HCT116 (cell line): ENCODE results near the gene GRIA4. TPM values are rescaled to one million over a fixed set of nuclear protein-coding genes. Genes with fewer than 3 reads are reported as not detected.

Experiments used
- ATAC-seq: fragments of 200-7000 bp; cut with Tn5 transposase; 2 replicates; pipeline ENCODE4 v1.9.1; 2020; ENCODE audit warnings: mild to moderate bottlenecking, moderate library complexity
- BruUV-seq: library from RNA; stranded (reverse); fragments of 400-500 nt; replicated peaks from 2 replicates; lab custom pipeline; 2021; lab: Mats Ljungman, UMichigan
- CTCF ChIA-PET: fragments of 300-600 bp; sonication (Branson Sonifier 250); formaldehyde crosslinking; loops from one replicate; lab custom pipeline; 2021; ENCODE audit warnings: antibody characterized with exemption; lab: Charles Lee
- POLR2A ChIA-PET: fragments of 300-600, 350-600 bp; sonication (Branson Sonifier 250); formaldehyde crosslinking; loops from one replicate; lab custom pipeline; 2021; ENCODE audit warnings: antibody characterized with exemption; lab: Charles Lee
- RAD21 ChIA-PET, 2 experiments: fragments of 300-600 bp; sonication (Branson Sonifier 250); formaldehyde crosslinking; loops; one replicate each; lab custom pipeline; 2023; ENCODE audit warnings: low total read pairs in 2 of 2; ENCODE audit not compliant: uncharacterized antibody in 2 of 2, unreplicated experiment in 2 of 2, low non-redundant PET in 1 of 2; lab: Charles Lee
- DNase-seq: peaks from one replicate; pipeline ENCODE4 v3.0.0-alpha.2; 2010; ENCODE audit warnings: low read depth, low spot score
- H2AFZ ChIP-seq: fragments of 200-600 bp; shearing (Covaris generic), sonication (generic); 2 replicates; pipeline ENCODE4 v1.6.1; 2017; ENCODE audit warnings: low read depth, mixed run types, mixed read lengths, antibody characterized with exemption, low read length; ENCODE audit not compliant: poor library complexity, severe bottlenecking
- H3K27ac ChIP-seq: 2 replicates; pipeline ENCODE4 v1.5.1; 2012; ENCODE audit warnings: low read depth, low read length
- H3K27me3 ChIP-seq: fragments of 200-600 bp; sonication (generic); 2 replicates; pipeline ENCODE4 v1.6.1; 2016; ENCODE audit warnings: mixed run types, low read length, mixed read lengths; ENCODE audit not compliant: insufficient read depth
- H3K36me3 ChIP-seq, 2 experiments: fragments of 200-500 bp in 1 of 2; fragments of 200-600 bp in 1 of 2; sonication (Bioruptor generic) in 1 of 2; sonication (generic) in 1 of 2; 2 replicates each; pipeline versions ENCODE4 v1.5.1 to v1.6.1; 2014 to 2016; ENCODE audit warnings: low read length in 2 of 2, inconsistent platforms in 1 of 2, mixed read lengths in 1 of 2, mixed run types in 1 of 2; ENCODE audit not compliant: insufficient read depth in 2 of 2, control insufficient read depth in 1 of 2
- H3K4me1 ChIP-seq, 2 experiments: fragments of 200-600 bp in 1 of 2; sonication (generic) in 1 of 2; 2 replicates each; pipeline versions ENCODE4 v1.5.1 to v1.6.1; 2012 to 2017; ENCODE audit warnings: low read length in 2 of 2, inconsistent platforms in 1 of 2, mild to moderate bottlenecking in 1 of 2, mixed read lengths in 1 of 2, mixed run types in 1 of 2, moderate library complexity in 1 of 2; ENCODE audit not compliant: insufficient read depth in 2 of 2, control insufficient read depth in 1 of 2
- H3K4me2 ChIP-seq: fragments of 200-600 bp; sonication (generic); 2 replicates; pipeline ENCODE4 v1.6.1; 2017; ENCODE audit warnings: mixed run types, low read length, mixed read lengths
- H3K4me3 ChIP-seq, 2 experiments: fragments of 200-600 bp in 1 of 2; sonication (generic) in 1 of 2; replicated peaks in 1 of 2; 2 replicates each; pipeline ENCODE4 v1.5.1; 2011 to 2016; ENCODE audit warnings: low read length in 2 of 2, control low read depth in 1 of 2, low read depth in 1 of 2, mild to moderate bottlenecking in 1 of 2, mixed read lengths in 1 of 2, mixed run types in 1 of 2
- H3K79me2 ChIP-seq: fragments of 200-600 bp; sonication (generic); 2 replicates; pipeline ENCODE4 v1.6.1; 2017; ENCODE audit warnings: mild to moderate bottlenecking, mixed run types, low read length, moderate library complexity, mixed read lengths; ENCODE audit not compliant: insufficient read depth
- H3K9ac ChIP-seq: fragments of 200-600 bp; sonication (generic); 2 replicates; pipeline ENCODE4 v1.6.1; 2016; ENCODE audit warnings: low read length, mixed read lengths
- H3K9me2 ChIP-seq: fragments of 200-600 bp; sonication (generic), shearing (Covaris generic); 2 replicates; pipeline ENCODE4 v1.6.1; 2017; ENCODE audit warnings: mixed run types, mild to moderate bottlenecking, moderate library complexity; ENCODE audit not compliant: insufficient read depth
- H3K9me3 ChIP-seq, 2 experiments: fragments of 200-500 bp in 1 of 2; fragments of 200-600 bp in 1 of 2; sonication (Bioruptor generic) in 1 of 2; sonication (generic) in 1 of 2; 2 replicates each; pipeline ENCODE4 v1.6.1; 2014 to 2017; ENCODE audit warnings: low read length in 2 of 2, mixed read lengths in 2 of 2, inconsistent platforms in 1 of 2, low read depth in 1 of 2, mild to moderate bottlenecking in 1 of 2, mixed run types in 1 of 2, moderate library complexity in 1 of 2; ENCODE audit not compliant: control insufficient read depth in 1 of 2, insufficient read depth in 1 of 2
- H4K20me1 ChIP-seq: fragments of 200-600 bp; sonication (generic), shearing (Covaris generic); 2 replicates; pipeline ENCODE4 v1.6.1; 2017; ENCODE audit warnings: mixed run types, mild to moderate bottlenecking, moderate library complexity; ENCODE audit not compliant: insufficient read depth
- ATF3 ChIP-seq: IDR thresholded peaks from 2 replicates; pipeline ENCODE4 v1.6.1; 2012
- CBX3 ChIP-seq: IDR thresholded peaks from 2 replicates; pipeline ENCODE4 v1.6.1; 2012; ENCODE audit warnings: low read depth
- CEBPB ChIP-seq: IDR thresholded peaks from 2 replicates; pipeline ENCODE4 v1.6.1; 2012; ENCODE audit warnings: low read depth
- EGR1 ChIP-seq: IDR thresholded peaks from 2 replicates; pipeline ENCODE4 v1.6.1; 2012; ENCODE audit warnings: low read depth
- ELF1 ChIP-seq: IDR thresholded peaks from 2 replicates; pipeline ENCODE4 v1.6.1; 2012; ENCODE audit warnings: low read depth, borderline replicate concordance
- EZH2 ChIP-seq: fragments of 200-600 bp; sonication (generic); IDR thresholded peaks from 2 replicates; pipeline ENCODE4 v1.6.1; 2017; ENCODE audit warnings: antibody characterized with exemption, mixed run types
- EZH2phosphoT487 ChIP-seq: fragments of 200-600 bp; IDR thresholded peaks from 2 replicates; pipeline ENCODE4 v1.6.1; 2018; ENCODE audit warnings: antibody characterized with exemption, borderline replicate concordance
- JUND ChIP-seq: IDR thresholded peaks from 2 replicates; pipeline ENCODE4 v1.6.1; 2012
- MAX ChIP-seq: IDR thresholded peaks from 2 replicates; pipeline ENCODE4 v1.6.1; 2012
- POLR2A ChIP-seq: IDR thresholded peaks from 2 replicates; pipeline ENCODE4 v1.7.0; 2011; ENCODE audit warnings: borderline replicate concordance; ENCODE audit not compliant: insufficient read depth, insufficient read length; ENCODE audit errors: extremely low read depth
- POLR2AphosphoS5 ChIP-seq: IDR thresholded peaks from 2 replicates; pipeline ENCODE4 v1.6.1; 2011; ENCODE audit warnings: mild to moderate bottlenecking, low read depth, low read length, moderate library complexity
- REST ChIP-seq: IDR thresholded peaks from 2 replicates; pipeline ENCODE4 v1.6.1; 2012; ENCODE audit warnings: low read depth
- SIN3A ChIP-seq: IDR thresholded peaks from 2 replicates; pipeline ENCODE4 v1.6.1; 2012; ENCODE audit warnings: low read depth
- SP1 ChIP-seq: IDR thresholded peaks from 2 replicates; pipeline ENCODE4 v1.6.1; 2012; ENCODE audit warnings: low read depth
- TCF7L2 ChIP-seq: IDR thresholded peaks from 2 replicates; pipeline ENCODE4 v1.7.0; 2011; ENCODE audit warnings: borderline replicate concordance, inconsistent platforms; ENCODE audit not compliant: insufficient read depth, insufficient read length; ENCODE audit errors: extremely low read depth
- YY1 ChIP-seq: IDR thresholded peaks from 2 replicates; pipeline ENCODE4 v1.6.1; 2011; ENCODE audit warnings: low read length, low read depth, moderate library complexity, mild to moderate bottlenecking; ENCODE audit not compliant: insufficient replicate concordance; ENCODE audit errors: extremely low read depth
- ZFX ChIP-seq: fragments of 450-650 bp; IDR thresholded peaks from 2 replicates; pipeline ENCODE4 v1.6.1; 2017
- ZNF274 ChIP-seq: fragments of 200-500 bp; sonication (Bioruptor generic); IDR thresholded peaks from 2 replicates; pipeline ENCODE4 v1.6.1; 2014; ENCODE audit warnings: mild to moderate bottlenecking, low read depth, low read length, inconsistent platforms
- intact Hi-C: fragments of 100-400 bp; cut with micrococcal nuclease; formaldehyde crosslinking; loops from 2 replicates; pipeline ENCODE4 v1.10.0; 2022
- total RNA-seq: library from RNA; stranded (reverse); gene quantifications from one replicate; pipeline ENCODE4 v1.2.1, GENCODE V29; 2021; ENCODE audit not compliant: unreplicated experiment

The GRIA4 gene
- total RNA-seq, 1 experiment from 2014 or later, result not detected

- intact Hi-C loops, result loop anchor here (1.0 kb wide), 1 partner anchor 14 kb away; no protein-coding TSS in a partner anchor
- no peak for DNase-seq
- Histone ChIP-seq H3K4me1 (no peaks in the 10 kb centered on the region), H3K4me2 (no peak overlapping the region), H2AFZ (no peak overlapping the region), H3K36me3 (no peaks in the 10 kb centered on the region), H3K79me2 (no peaks in the 10 kb centered on the region), H3K4me3 (no peak overlapping the region), H3K27ac (no peak overlapping the region), H3K9me3 (no peaks in the 10 kb centered on the region), H3K9me2 (no peaks in the 10 kb centered on the region), H4K20me1 (no peaks in the 10 kb centered on the region), H3K27me3 (no peaks in the 10 kb centered on the region), H3K9ac (no peak overlapping the region)
- ATAC-seq, result no peak
- no TSS peak for BruUV-seq
- CTCF ChIA-PET, result no interaction called here
- POLR2A ChIA-PET, result no interaction called here
- TF ChIP-seq ATF3 (no peak), SIN3A (no peak), ZFX (no peak), ELF1 (no peak), POLR2AphosphoS5 (no peak), SP1 (no peak), JUND (no peak), EZH2 (no peak)
- RAD21 ChIA-PET, result no interaction called here
These were observed 259.0 kb downstream of the GRIA4 start for GRCh38 chr11:105868762-105869285.

GRCh38 chr11:105870516-105871113, 260.7 kb downstream of the GRIA4 start:
- no peaks in the 10 kb centered on the region for H3K27me3 ChIP-seq
- no TSS peak for BruUV-seq
- H3K4me3 ChIP-seq, result no peak overlapping the region
- H2AFZ ChIP-seq, result no peak overlapping the region
- H3K9ac ChIP-seq, result no peak overlapping the region
- ChIA-PET RAD21 (no interaction called here), POLR2A (no interaction called here), CTCF (interaction anchor here (1.3 kb wide), 1 partner anchor 8 kb away, joined by 3 read pairs; no protein-coding TSS in a partner anchor)
- no peaks in the 10 kb centered on the region for H3K9me2 ChIP-seq
- no peak overlapping the region for H3K27ac ChIP-seq
- intact Hi-C loops, result no loop called here
- ATAC-seq (no peak), DNase-seq (no peak)
- no peaks in the 10 kb centered on the region for H4K20me1 ChIP-seq
- H3K9me3 ChIP-seq, result no peaks in the 10 kb centered on the region
- H3K36me3 ChIP-seq, result no peaks in the 10 kb centered on the region
- H3K4me2 ChIP-seq, result no peak overlapping the region
- no peak for TF ChIP-seq TCF7L2
- no peak for TF ChIP-seq REST
- TF ChIP-seq EZH2, result no peak
- no peak for TF ChIP-seq EGR1
- TF ChIP-seq EZH2phosphoT487, result no peak
- TF ChIP-seq YY1, result no peak
- no peak for TF ChIP-seq SIN3A
- no peak for TF ChIP-seq POLR2A
- TF ChIP-seq CBX3, result no peak
- TF ChIP-seq ZNF274, result no peak
- TF ChIP-seq MAX, result no peak
- TF ChIP-seq SP1, result no peak
- TF ChIP-seq CEBPB, result no peak
- no peak for TF ChIP-seq ELF1
- no peak for TF ChIP-seq JUND
- TF ChIP-seq, all 23 proteins: peak for 0
- Histone ChIP-seq H3K4me1 (no peaks in the 10 kb centered on the region), H3K79me2 (no peaks in the 10 kb centered on the region)
